Brain pericyte (primary cell): ENCODE data around the gene NKPD1.
A peak's percentile ranks its signal among the peaks of the same experiment; 100 is the strongest.

Experiments used
- DNase-seq: peaks from one replicate; pipeline ENCODE4 v3.0.0-alpha.2; 2012; ENCODE audit warnings: low read depth, low spot score

NKPD1 gene

DNA sequence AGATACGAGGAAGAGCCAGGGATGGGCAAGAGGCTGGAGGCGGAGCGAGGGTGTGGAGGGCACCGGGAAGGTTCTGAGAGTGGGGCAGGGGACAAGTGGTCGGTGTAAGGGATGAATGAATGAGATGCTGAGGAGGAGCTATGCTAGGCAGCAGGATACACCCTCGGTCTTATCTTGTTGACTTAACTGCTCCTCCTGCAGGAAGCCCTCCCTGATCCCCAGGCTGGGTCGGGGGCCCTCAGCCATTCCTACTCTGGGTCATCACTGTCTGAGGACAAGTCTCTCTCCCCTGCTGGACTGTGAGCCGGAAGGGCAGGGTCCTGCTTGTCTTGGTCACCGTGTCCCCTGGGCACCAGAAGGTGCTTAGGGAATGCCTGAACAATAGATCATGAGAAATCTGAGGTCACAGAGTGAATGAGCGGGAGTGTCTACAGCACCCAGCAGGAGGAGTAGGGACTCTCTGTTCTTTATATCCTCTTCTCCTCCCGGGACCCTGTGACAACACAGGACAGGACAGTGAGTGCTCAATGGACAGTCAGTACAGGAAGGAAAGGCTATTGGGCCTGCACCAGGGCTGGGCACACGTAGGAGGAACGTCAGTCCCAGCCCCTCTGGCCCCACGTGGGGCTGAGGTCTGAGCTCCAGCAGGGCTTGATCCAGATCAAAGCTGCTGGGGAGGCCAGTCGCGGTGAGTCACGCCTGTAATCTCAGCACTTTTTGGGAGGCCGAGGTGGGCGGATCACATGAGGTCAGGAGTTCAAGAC lies 6.5 kb downstream of the NKPD1 start:
- peak; percentile 79 for DNase-seq

DNA sequence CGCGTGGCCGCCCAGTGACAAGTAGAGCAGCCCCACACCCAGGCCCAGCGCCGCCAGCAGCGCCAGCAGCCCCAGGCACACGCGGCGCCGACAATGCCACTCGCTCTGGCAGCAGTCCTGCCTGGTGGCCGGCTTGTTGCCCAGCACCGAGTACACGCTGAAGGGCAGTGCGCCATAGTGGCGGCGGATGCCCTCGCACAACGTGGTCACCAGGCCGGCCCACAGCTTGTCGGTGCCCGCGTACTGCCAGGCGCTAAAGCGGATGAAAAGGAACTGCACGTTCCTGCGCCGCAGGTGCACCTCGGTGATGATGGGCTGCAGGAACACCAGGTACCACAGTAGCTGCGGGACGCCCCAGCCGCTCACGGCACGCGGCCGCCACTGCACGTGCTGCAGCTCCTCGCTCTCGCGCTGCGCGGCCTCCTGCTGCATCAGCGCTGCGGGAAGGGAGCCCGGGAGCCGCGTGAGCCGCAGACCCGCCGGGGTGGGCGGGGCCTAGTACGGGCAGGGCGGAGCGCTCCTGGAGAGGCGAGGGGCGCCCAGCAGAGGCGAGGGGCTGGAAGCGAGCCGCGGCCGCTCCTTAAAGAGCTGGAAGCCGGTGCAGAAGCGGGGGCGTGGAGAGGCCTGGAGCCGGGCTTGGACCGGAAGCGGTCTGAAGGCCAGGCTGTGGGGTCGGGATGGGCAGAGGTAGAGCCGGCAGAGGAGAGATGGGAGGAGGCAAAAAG lies 7.3 kb downstream of the NKPD1 start:
- no peak for DNase-seq

DNA sequence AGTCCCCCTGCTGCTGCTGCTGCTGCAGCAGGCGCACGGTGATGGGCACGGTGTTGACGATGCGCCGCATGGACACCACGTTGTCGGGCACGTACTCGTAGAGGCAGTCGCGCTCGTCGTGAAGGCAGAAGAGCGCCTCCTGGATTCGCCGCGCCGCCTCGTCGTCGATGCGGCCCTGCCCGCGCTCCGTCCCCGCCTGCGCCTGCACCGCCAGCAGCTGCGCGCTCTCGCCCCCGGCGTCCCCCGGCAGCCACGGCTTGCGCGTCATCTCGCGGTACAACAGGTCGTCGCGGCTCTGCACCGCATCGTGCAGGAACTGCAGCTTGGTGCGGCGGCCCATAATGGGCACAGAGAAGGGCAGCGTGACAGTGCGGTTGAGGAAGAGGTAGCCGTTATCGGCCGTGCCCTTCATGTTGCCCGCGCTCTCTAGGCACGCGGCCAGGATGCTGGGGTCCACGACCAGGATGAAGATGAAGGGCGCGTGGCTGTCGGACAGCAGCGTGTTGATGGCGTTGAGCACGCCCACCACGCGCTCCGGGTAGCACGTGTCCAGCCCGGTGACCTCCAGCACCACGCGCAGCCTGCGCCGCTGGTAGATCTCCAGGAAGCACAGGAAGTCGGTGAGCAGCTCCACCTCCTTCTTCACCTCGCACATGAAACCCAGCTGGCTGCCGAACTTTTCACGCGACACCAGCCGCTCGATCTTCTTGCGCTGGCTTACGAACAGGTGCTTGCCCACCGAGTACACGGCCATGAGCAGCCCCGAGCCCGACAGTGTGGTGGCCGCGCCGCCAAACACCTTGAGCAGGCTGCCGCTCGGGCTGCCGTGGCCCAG lies 8.1 kb downstream of the NKPD1 start:
- DNase-seq, result no peak

DNA sequence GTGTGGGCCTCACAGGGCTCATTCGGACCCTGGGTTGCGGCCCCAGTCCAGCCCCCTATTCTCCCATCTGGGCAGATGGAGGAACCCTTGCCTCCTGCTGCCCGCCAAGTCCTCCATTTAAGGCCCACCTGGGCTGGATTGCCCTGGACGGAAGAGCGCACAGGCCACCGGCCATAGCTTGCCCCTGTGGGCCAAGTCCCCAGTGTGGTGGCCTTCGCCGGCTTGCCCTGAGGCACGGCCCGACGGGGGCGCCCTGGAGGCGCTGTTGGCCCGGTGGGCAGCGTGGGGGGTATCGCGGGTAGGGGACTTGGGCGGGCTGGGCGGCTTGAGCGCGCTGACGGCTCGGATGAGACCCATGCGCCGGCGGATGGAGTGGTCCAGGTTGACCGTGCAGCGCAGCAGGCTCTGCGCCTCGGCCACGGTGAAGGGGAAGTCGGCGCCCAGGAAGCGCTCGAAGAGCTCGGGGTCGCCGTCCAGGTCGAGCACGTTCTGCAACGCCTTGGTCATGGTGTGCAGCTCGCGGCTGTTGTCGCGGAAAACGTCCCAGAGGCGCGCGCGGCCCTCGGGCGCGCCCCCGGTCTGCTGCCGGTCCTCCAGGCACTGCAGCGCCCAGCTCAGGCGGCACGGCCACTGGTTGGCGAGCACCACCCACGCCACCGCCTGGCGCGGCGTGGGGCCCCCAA lies 8.8 kb downstream of the NKPD1 start:
- no peak for DNase-seq

DNA sequence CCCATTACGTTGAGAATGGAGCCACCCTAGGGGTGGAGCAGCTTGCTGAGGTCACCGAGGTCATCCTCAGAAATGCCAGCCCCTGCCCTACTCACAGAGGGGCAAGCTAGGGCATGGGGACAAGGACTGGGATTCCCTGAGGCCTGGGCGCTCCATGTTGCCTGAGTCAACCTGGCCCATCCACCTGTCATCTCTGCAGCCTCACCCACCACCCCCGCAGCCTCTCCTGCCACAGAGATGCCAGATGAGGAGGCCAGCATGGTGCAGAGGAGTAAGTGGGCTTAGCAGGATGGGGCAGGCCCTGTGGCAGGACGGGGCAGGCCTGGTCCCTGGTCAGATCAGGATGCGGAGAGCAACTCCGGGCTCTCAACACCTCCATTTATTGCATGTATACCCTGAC lies 9.5 kb downstream of the NKPD1 start:
- no peak for DNase-seq

DNA sequence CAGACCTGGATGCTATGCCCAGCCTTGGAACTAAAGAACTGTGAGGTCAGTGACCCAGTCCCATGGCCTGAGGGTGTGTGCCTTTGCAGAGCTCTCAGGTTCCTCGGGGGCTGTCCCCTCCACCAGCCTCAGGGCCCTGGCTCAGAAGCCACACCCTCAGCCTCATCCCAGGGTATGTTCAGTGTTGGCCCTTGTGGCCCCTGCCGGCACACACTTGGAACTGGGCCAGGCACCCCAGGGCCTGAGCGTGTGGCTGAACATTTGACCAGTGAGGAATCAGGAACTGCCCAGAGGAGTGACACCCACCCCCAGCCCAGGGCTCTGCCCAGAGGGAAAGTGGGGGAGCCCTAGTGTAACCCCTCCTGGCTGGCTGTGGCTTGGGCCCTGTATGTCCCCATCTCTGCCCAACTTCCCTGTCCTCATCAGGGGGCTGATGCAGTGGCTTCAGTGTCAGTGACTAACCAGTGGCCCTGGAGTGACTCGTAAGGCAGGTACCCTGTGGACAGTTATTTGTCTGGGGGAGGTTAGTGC lies 10.0 kb downstream of the NKPD1 start:
- DNase-seq, result no peak

DNA sequence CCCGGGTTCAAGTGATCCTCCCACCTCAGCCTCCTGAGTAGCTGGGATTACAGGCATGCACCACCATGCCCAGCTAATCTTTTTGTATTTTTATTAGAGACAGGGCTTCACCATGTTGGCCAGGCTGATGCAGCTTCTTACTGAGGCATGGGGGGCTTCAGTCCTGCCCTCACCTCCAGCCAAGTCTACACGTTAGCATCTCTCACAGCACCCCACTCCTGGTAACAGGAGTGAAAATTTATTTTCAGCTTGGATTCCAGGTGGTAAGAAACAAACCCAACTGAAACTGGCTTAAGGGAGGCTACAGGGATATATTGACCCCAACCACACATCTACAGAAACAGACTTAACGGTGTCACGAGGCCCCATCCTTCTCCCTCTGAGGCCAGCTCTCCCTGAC lies 10.6 kb downstream of the NKPD1 start:
- DNase-seq, result no peak

DNA sequence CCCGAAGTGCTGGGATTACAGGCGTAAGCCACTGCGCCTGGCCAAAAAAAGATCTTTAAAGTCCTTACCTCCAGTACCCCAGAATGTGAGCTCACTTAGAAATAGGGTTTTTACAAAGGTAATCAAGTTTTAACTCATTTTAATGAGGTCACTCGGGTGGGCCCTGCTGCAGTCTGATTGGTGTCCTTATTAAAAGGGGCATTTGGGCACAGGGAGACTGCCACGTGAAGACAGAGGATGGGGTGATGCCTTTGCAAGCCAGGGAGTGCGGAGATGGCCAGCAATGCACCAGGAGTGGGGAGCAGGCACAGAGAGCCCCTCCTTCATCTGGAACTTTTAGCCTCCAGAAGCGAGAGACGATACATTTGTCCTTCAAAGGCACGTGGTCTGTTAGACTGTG lies 11.7 kb downstream of the NKPD1 start:
- DNase-seq, result no peak

DNA sequence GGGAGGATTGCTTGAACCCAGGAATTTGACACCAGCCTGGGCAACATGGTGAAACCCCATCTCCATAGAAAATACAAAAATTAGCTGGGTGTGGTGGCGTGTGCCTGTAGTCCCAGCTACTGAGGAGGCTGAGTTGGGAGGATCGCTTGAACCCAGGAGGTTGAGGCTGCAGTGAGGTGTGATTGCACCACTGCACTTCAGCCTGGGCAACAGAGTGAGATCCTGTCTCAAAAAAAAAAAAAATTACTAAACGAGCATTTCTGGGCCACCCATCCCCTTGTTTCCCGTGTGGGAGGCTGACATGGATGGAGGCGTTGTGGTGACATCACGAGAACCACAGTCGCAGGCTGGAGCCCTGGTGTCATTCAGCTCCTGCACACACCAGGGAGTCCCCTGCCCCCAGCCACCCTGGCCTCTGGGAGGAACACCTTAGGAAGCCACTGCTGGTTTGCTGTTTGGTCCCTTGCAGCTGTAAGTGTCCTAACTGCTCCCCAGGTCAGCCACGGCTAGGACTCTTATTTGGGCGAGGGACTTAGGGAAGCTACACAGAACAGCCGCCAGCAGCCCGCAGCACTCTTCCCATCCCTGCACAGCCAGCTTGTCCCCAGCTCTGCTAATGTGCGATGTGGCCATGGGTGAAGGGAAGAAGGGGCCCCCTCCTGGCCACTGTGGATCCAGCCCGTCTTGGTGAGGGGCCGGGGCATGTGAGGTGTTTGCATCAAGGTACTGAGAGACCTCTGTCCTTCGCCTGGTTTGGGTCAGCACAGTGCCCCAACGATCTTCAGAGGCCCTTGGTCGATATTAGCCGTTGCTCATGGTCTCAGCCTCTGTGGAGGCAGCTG lies 12.7 kb downstream of the NKPD1 start:
- no peak for DNase-seq

DNA sequence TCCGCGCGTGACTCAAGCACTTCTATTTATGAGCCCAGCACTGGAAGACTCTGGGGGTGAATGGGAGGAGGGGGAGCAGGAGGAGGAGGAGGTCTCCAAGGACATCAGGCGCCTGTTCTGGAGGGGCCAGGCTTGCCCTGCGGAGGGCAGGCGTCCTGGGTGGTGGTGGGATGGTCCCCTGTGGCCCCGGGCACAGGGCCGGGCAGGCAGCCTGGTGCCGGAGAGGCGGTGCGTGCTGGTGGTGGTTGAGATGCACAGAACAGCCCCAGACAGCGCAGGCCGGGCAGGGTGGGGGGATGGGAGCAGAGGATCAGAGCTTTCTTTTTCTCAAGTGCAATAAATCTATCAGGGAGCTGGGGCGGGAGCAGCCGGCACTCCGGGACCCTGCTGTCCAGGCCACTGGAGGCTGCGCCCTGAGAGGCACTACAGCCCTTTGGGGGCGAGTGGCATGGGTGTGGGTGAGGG lies 14.0 kb downstream of the NKPD1 start:
- no peak for DNase-seq

DNA sequence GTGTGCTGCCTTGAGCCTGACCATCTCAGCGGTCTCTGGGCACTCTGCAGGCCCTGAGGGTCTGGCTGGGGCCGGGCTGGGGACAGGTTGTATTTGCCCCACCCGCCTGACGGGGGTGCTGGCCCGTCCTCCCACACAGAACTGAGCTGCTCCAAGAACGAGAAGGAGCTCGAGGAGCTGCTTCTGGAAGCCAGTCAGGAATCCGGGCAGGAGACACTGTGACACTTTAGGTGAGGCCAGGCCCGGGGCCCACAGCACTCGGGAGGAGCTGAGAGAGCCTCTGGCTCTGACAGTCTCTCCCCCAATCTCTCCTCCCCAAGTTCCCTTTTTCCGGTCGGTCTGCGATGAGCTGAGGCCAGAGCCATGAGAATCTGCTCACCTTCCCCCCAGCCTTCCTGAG lies 14.5 kb downstream of the NKPD1 start:
- no peak for DNase-seq

DNA sequence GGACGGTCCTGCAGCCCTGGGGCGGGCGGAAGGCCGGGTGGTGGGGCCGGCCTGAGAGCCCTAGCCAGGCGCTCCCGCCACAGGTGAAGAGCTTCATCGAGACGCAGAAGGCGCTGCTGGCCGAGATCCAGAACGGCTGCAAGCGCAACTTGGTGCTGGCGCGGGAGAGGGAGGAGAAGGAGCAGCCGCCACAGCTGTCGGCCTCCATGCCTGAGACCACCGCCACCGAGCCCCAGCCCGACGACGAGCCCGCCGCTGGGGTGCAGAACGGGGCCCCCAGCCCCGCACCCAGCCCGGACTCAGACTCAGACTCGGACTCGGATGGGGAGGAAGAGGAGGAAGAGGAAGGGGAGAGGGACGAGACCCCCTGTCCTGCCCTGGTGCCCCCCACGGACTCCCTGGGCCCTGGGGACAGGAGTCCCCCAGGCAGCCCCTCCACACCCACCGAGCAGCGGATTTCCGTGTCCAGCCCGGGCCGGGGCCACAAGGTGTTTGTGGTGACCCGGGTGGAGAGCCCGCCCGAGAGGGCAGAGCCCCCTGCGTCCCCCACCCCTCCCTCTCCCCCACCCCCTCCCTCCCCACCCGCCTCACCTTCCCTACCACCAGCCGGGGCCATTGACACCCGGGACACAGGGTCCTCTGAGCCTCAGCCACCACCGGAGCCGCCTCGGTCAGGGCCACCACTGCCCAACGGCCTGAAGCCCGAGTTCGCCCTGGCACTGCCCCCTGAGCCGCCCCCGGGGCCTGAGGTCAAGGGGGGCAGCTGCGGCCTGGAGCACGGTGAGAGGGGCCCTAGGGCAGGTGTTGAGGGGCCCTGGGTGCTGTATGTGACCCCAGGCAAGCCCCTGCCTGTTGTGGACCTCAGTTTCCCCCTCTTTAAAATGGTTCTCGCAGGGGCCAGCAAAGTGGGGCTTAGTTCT lies 15.3 kb downstream of the NKPD1 start:
- DNase-seq, result no peak

DNA sequence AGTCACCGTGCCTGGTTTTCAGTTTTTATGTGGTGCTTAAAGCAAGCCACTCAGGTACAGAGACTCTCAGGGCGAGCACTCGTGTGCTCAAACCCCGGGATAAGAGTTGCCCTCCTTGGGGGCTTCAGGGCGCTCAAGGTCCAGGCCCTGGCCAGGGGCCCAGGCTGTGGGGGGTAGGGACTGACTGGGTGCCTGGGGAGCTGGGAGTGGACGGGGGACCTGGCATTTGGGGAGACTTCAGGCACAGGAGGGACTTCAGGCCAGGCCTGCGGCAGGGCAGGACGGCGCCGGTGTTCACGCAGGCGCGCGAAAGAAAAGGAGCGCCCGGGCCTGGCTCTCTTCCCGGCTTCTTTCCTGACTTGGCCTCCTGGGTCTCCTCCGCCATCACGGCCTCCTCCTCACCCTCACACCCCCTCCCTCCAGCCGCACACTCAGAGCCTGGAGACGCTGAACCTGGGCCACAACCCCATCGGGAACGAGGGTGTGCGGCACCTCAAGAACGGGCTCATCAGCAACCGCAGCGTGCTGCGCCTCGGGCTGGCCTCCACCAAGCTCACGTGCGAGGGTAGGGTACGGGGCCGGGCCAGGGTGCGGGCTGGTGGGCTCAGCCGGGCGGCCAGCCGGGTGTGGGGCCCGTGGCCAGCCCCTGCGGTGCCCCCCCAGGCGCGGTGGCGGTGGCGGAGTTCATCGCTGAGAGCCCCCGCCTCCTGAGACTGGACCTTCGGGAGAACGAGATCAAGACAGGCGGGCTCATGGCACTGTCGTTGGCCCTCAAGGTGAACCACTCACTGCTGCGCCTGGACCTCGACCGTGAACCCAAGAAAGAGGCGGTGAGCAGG lies 16.1 kb downstream of the NKPD1 start:
- DNase-seq, result no peak

DNA sequence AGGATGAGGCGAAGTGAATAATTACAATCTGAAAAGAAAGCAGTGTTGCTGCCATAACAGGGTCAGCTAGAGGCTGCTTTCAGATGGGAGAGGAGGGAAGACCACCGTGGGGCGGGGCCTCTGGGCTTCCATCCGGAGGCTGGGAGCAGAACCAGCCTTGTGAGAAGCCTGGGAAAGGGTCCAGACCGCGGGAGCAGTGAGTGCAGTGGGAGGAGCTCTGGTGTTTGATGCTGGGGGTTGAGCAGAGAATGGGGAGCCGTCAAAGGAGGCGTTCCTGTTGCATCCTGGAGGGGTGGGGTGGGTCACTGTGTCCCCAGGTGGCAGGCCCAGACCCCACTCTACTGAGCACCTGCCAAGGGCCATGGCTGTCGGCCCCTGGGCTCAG lies 18.1 kb downstream of the NKPD1 start:
- no peak for DNase-seq

DNA sequence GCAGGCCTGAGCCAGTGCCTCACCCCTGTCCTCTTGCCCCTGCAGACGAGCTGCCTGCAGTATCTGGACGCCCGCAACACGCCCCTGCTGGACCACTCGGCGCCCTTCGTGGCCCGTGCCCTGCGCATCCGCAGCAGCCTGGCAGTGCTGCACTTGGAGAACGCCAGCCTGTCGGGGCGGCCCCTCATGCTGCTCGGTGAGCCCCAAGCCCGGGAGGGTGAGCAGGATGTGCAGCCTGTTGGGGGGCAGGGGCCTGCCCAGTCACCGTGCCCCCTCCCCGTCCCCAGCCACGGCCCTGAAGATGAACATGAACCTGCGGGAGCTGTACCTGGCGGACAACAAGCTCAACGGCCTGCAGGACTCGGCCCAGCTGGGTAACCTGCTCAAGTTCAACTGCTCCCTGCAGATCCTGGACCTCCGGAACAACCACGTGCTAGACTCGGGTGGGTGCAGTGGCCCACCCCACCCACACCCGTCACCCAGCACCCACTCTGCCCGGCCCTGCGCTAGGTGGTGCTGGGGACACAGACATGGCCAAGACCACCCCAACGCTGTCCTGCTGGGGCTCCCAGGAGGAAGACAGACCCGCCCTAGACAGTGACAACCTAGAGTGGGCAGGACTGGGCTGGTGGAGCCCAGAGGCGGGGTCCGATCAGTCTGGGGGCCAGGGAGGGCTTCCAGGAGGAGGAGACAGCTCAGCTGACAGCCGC lies 18.6 kb downstream of the NKPD1 start:
- DNase-seq, result no peak

DNA sequence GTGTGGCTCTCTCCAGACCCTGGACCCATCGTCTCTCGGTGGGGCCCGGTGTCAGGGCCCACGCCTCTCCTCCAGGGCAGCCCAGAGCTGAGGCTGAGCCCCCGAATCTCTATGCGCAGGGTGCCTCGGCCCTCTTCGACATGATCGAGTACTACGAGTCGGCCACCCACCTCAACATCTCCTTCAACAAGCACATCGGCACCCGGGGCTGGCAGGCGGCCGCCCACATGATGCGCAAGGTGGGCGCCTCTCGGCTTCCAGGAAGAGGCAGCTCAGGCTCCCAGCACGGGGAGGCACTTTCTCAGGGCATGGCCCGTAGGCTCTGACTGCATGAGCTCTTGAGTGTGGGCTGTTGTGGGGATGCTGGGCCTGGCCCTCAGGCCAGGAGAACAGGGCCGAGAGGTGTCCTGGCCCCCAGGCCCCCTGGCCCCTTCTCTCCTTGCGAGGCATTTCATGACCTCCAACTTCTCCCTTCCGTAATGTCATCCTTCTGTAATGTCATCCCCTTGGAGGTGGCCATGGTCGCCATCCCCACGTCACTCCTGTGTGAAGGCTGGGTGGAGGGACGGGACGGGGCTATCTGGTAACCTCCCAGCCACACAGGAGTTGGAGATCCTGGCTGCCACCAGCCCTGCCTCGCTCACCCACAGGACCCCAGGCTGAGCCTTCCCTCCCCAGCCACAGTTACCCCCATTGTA lies 19.4 kb downstream of the NKPD1 start:
- DNase-seq, result no peak

DNA sequence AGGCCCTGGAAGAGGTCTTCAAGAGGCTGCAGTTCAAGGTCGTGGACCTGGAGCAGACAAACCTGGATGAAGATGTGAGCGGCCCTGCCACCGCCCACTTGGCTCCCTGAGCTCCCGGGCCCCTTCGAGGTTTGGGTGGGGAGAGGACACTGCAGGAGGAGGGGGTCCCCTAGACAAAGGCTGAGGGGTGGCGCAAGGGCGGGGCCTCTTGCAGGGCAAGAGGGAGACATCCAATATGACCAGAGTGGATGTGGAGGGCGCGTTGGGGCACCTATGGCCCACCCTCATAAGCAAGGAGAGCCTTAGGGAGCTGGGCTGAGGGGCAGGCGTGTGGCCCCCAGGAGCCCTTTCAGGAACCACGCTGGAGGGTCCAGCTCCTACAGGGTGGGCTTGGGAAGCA lies 20.2 kb downstream of the NKPD1 start:
- no peak for DNase-seq
